ENCODE results near the gene CHERP.

DNA sequence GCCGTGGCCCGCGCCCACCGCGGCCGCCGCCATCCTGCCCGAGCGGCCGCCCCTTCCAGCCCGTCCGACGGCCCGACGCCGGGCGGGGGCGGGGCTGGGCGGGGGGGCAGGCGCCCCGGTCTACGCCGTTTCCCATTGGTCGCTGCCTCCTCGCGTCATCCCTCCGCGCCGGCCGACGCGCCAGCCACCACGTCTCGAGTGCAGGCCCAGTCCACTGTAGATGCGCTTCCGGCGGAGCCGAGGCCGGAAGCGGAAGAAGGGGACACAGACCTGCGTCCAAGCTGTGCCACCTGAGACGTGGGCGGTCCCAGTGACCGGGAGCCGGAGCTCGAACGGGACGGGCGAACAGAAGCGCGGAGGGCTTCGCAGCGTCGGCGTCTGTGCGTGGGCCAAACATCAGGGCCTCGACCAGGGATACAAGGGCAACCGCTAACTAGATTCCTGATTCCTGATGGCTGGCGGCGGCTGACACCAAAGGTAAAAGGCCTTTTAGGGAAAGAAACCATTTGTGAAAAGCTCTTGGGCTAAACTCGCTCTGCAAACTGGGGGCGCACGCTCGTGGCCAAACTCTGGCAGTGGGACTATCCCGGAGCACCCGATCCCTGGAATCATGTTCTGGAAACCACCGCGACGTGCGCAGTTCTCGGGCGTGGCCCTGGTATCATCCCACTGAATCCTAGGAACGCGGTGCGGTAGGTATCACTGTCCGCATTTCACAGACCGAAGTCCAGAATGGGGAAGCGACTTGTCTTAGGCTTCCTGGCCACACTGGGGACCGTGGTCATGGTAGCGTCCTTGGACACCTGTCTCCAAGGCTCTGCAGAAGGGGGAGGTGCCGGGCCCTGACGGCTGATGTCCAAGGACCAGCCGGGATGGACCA, 30.3 kb upstream of the CHERP start, which contains the start of gene SLC35E1:
- TF ChIP-seq, protein P1, sequence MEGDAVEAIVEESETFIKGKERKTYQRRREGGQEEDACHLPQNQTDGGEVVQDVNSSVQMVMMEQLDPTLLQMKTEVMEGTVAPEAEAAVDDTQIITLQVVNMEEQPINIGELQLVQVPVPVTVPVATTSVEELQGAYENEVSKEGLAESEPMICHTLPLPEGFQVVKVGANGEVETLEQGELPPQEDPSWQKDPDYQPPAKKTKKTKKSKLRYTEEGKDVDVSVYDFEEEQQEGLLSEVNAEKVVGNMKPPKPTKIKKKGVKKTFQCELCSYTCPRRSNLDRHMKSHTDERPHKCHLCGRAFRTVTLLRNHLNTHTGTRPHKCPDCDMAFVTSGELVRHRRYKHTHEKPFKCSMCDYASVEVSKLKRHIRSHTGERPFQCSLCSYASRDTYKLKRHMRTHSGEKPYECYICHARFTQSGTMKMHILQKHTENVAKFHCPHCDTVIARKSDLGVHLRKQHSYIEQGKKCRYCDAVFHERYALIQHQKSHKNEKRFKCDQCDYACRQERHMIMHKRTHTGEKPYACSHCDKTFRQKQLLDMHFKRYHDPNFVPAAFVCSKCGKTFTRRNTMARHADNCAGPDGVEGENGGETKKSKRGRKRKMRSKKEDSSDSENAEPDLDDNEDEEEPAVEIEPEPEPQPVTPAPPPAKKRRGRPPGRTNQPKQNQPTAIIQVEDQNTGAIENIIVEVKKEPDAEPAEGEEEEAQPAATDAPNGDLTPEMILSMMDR (IDR thresholded peaks at IDR 0.05) = no peak
- TF ChIP-seq POLR2A (IDR thresholded peaks at IDR 0.05) = peak; percentile 86 to 93

Measured in adrenal gland (tissue), 5 donors.